ENCODE data around the gene DSCAML1.
A peak's percentile ranks its signal among the peaks of the same experiment; 100 is the strongest.

The DSCAML1 gene

DNA sequence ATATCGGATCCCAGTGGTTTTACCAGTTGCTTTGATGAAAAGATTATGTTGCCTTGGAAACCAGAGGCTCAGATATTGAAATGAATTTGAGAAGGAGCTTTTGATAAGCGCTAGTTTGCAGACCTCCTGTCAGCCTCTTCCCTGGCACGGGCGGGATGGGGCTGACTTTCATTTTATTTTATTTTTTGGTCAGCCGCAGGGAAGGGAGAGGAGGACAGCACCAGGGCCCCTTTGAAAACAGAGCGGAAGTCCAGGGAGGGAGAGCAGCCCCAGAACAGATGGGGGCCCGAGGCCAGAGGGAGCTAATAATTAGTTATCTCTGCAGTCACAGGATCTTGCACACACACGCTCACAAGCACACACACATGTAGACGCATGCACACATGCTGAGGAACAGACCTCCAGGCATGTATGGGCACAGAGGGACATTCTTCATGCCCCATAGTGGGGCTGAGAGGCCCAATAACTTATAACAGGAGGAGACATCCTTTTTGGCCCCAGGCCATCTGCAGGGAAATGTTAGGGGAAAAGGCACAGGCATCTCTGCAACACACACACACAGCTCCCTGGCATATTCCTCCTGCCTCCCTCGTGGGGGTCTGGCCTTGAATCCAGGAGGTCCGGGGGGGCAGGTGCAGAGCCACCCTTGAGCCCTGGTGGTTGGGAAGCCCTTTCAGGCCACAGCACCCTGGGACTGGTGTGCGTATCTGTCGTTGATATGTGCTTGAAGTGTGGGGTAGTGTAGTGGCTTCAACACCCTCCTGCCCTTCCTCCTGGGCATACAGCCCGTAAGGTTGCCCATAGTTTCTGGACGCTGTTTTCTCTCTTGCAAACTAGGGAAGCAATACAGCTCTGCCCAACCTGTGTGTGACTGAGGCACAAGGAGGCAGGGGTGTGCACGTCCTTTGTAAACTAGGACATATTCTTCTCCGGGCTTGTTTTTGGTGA is 352.0 kb downstream of the DSCAML1 start:
- TF ChIP-seq, protein P1, sequence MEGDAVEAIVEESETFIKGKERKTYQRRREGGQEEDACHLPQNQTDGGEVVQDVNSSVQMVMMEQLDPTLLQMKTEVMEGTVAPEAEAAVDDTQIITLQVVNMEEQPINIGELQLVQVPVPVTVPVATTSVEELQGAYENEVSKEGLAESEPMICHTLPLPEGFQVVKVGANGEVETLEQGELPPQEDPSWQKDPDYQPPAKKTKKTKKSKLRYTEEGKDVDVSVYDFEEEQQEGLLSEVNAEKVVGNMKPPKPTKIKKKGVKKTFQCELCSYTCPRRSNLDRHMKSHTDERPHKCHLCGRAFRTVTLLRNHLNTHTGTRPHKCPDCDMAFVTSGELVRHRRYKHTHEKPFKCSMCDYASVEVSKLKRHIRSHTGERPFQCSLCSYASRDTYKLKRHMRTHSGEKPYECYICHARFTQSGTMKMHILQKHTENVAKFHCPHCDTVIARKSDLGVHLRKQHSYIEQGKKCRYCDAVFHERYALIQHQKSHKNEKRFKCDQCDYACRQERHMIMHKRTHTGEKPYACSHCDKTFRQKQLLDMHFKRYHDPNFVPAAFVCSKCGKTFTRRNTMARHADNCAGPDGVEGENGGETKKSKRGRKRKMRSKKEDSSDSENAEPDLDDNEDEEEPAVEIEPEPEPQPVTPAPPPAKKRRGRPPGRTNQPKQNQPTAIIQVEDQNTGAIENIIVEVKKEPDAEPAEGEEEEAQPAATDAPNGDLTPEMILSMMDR (IDR thresholded peaks at IDR 0.05; ENCODE audit: low read depth, low read length): no peak
- H3K9me3 ChIP-seq: peaks cover 4% of the 10 kb centered on the region; the same call in 1 of the 2 replicates
- peak overlapping the region; percentile 60 for H3K4me3 ChIP-seq (ENCODE audit: low read depth, low read length)
- H3K36me3 ChIP-seq: no peaks in the 10 kb centered on the region
- H3K27me3 ChIP-seq: no peaks in the 10 kb centered on the region
- peaks cover 14% of the 10 kb centered on the region for H3K4me1 ChIP-seq
- peak; percentile 82 for DNase-seq

DNA sequence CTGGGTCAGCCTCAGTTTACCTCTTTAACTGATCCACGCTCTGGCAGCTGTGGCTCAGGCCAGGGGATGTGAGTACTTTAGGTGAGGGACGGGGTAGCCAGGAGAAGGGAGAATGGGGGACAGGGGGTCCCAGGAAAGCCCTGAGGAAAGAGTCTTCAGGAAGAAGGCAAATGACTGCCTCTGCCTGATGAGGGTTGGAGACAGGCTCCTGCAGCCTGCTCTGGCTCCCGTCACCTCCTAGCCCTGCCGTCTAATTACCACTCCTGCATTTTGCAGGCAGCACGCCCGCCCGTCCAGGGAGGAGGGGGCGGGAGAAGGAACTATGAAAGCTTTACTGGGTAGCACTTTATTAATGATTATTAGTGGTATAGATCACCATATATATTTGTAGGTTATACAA is 352.8 kb downstream of the DSCAML1 start:
- peak; percentile 85 for DNase-seq
- Histone ChIP-seq H3K27me3 (no peaks in the 10 kb centered on the region), H3K9me3 (peaks cover under 1% of the 10 kb centered on the region; the same call in 1 of the 2 replicates), H3K4me3 (ENCODE audit: low read depth, low read length) (peak overlapping the region; percentile 60), H3K36me3 (no peaks in the 10 kb centered on the region), H3K4me1 (peaks cover 14% of the 10 kb centered on the region)
- TF ChIP-seq, protein P1 (IDR thresholded peaks at IDR 0.05; ENCODE audit: low read depth, low read length): no peak

DNA sequence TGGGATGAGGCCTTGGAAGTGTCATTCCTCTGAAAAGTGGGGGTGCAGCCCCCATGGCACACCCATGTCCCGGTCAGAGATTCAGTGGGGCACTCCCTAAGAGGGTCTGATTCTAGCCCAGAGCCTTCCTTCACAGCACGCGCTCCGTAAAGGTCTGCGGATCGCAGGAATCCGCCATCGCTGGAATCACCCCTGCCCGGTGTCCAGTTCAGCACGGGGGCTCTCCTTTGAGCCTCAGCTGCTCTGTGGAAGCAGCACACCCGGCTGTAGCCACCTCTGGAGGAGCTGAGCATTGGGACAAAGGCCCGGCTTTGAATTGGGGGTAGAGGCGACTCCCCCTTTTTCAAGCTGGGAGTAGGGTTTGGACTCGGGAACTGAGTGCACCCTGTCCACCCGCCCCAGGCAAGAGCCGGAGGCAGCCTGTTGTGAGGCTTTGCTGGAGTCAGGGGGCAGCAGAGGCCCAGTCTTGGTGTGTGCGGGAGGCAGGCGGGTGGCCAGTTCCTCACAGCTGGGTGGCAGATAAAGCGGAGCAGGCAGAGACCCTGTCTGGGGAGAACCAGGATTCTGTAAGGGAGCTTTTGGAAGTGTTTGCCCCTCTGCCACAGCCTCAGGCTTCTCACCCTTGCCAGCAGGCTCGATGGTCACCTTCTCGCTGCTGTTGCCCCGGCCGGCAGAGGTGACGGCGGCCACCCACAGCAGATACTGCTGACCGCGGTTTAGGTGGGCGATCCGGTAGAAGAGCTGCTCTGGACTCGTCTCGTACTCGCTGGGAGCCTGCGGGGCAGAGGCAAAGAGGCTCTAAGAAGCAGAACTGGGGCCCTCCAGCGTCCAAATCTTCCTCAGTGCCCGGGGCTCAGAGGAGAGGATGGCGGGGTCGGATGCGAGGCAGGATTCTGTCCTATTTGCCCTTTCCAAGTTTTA is 353.5 kb downstream of the DSCAML1 start:
- no peaks in the 10 kb centered on the region for H3K27me3 ChIP-seq
- peaks cover 14% of the 10 kb centered on the region for H3K4me1 ChIP-seq
- TF ChIP-seq, protein P1 (IDR thresholded peaks at IDR 0.05; ENCODE audit: low read depth, low read length): peak; percentile 87
- H3K9me3 ChIP-seq: no peaks in the 10 kb centered on the region
- H3K4me3 ChIP-seq (ENCODE audit: low read depth, low read length): peak overlapping the region; percentile 60
- DNase-seq: peak; percentile 92
- H3K36me3 ChIP-seq: no peaks in the 10 kb centered on the region

DNA sequence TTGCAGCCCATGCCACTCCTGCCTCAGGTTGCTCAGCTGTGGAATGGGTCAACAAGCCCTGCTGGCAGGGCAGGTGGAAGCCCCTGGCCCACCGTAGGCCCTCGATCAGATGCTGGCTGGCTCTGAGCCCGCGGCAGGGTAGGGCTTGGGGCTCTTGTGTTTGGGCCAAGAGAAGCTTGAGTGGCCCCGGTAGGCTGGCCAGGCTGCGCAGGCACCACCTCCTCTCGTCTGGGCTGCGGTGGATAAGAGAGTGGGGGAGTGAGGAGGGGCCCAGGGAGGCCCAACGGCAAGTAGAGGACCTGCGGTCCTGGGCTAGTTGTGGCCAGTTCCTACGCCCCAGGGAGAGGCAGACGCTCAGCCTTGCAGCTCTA is 354.2 kb downstream of the DSCAML1 start:
- H3K4me1 ChIP-seq: peaks cover 14% of the 10 kb centered on the region
- H3K4me3 ChIP-seq (ENCODE audit: low read depth, low read length): no peak overlapping the region
- no peaks in the 10 kb centered on the region for H3K9me3 ChIP-seq
- TF ChIP-seq, protein P1 (IDR thresholded peaks at IDR 0.05; ENCODE audit: low read depth, low read length): no peak
- no peak for DNase-seq
- no peaks in the 10 kb centered on the region for H3K27me3 ChIP-seq
- no peaks in the 10 kb centered on the region for H3K36me3 ChIP-seq

DNA sequence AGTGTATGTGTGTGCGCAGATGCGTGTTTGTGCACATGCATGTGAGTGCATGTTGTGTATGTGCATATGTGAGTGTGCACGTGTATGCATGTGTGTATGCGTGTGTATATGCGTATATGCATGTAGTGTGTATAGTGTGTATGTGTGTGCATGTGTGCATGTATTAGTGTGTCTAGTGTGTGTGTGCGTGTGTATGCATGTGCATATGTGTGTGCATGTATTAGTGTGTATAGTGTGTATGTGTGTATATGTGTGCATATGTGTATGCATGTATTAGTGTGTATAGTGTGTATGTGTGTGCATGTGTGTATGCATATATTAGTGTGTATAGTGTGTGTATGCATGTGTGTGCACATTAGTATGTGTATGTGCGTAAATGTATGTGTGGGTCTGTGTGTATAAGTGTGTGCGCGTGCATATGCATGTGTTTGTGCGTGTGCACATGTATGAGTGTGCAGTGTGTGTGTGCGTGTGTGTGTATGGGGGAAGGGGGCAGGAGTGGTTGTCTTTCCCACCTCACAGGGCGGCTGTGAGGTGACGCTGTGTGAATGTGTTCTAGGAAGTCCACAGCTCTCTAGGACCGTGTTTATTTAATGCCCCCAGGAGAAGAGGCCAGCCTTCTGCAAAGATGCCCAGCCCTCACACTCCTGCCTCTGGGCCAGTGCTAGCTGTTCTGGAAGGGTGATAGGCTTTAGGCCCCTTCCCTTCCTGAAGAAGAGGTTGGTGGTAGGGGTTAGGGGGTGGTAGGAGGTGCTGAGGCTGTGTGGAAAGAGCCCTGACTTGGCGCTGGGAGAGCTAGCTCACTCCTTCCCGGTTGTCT is 354.8 kb downstream of the DSCAML1 start:
- Histone ChIP-seq H3K9me3 (no peaks in the 10 kb centered on the region), H3K27me3 (no peaks in the 10 kb centered on the region), H3K4me1 (peaks cover 14% of the 10 kb centered on the region), H3K4me3 (ENCODE audit: low read depth, low read length) (no peak overlapping the region), H3K36me3 (no peaks in the 10 kb centered on the region)
- no peak for DNase-seq
- TF ChIP-seq, protein P1 (IDR thresholded peaks at IDR 0.05; ENCODE audit: low read depth, low read length): no peak
